SU-DHL-6 (cell line): ENCODE results near the gene SEMA3D.

Experiments
- H2AFZ ChIP-seq: fragments of 200-600 bp; sonication (generic); 2 replicates; pipeline ENCODE4 v1.6.1; 2014; ENCODE audit warnings: low read depth, mild to moderate bottlenecking, moderate library complexity, mixed read lengths, antibody characterized with exemption, low read length; ENCODE audit not compliant: severe bottlenecking
- H3F3A ChIP-seq: fragments of 200-600 bp; shearing (Covaris generic); 2 replicates; pipeline ENCODE4 v1.6.0; 2016; ENCODE audit warnings: antibody characterized with exemption, mild to moderate bottlenecking; ENCODE audit not compliant: insufficient read depth
- H3K27ac ChIP-seq: fragments of 200-600 bp; sonication (generic); 2 replicates; pipeline ENCODE4 v1.5.1; 2016; ENCODE audit warnings: low read depth, mild to moderate bottlenecking, low read length, moderate library complexity, mixed read lengths
- H3K27me3 ChIP-seq: fragments of 200-600 bp; sonication (generic), shearing (Covaris generic); 2 replicates; pipeline ENCODE4 v1.6.0; 2014; ENCODE audit warnings: mild to moderate bottlenecking, low read length
- H3K36me3 ChIP-seq: fragments of 200-600 bp; sonication (generic); 2 replicates; pipeline ENCODE4 v1.6.1; 2014; ENCODE audit warnings: mild to moderate bottlenecking, low read length, mixed read lengths
- H3K4me2 ChIP-seq: fragments of 300-600, 200-600 bp; shearing (Covaris generic), sonication (generic); 2 replicates; pipeline ENCODE4 v1.6.0; 2014; ENCODE audit warnings: low read length, low read depth, mild to moderate bottlenecking; ENCODE audit not compliant: poor library complexity, severe bottlenecking
- H3K4me3 ChIP-seq: fragments of 200-600 bp; sonication (generic); 2 replicates; pipeline ENCODE4 v1.5.1; 2014; ENCODE audit warnings: antibody characterized with exemption, low read length, mild to moderate bottlenecking, mixed read lengths; ENCODE audit not compliant: insufficient read depth, poor library complexity, severe bottlenecking
- H3K79me2 ChIP-seq: fragments of 200-600 bp; sonication (generic); 2 replicates; pipeline ENCODE4 v1.6.1; 2014; ENCODE audit warnings: mild to moderate bottlenecking, low read length, moderate library complexity; ENCODE audit not compliant: insufficient read depth
- H3K9ac ChIP-seq: fragments of 200-600 bp; sonication (generic); 2 replicates; pipeline ENCODE4 v1.7.0; 2014; ENCODE audit warnings: mild to moderate bottlenecking, low read length
- H3K9me2 ChIP-seq: fragments of 200-600 bp; sonication (generic); replicated peaks from 2 replicates; pipeline ENCODE4 v1.6.1; 2014; ENCODE audit warnings: low read length; ENCODE audit not compliant: insufficient read depth
- H3K9me3 ChIP-seq: fragments of 200-600 bp; sonication (generic); 2 replicates; pipeline ENCODE4 v1.6.1; 2014; ENCODE audit warnings: low read length, mixed read lengths; ENCODE audit not compliant: insufficient read depth
- H4K20me1 ChIP-seq: fragments of 200-600 bp; sonication (generic); 2 replicates; pipeline ENCODE4 v1.6.1; 2014; ENCODE audit warnings: low read depth, mild to moderate bottlenecking, antibody characterized with exemption, low read length, moderate library complexity, mixed read lengths
- CTCF ChIP-seq: fragments of 200-600 bp; sonication (generic); IDR thresholded peaks from one replicate; pipeline ENCODE4 v1.5.1; 2017; ENCODE audit warnings: antibody characterized with exemption, mild to moderate bottlenecking, low read length, moderate library complexity; ENCODE audit not compliant: insufficient read depth, poor library complexity, severe bottlenecking
- EZH2phosphoT487 ChIP-seq: fragments of 200-600 bp; sonication (generic), shearing (Covaris generic); conservative IDR thresholded peaks from 2 replicates; pipeline ENCODE4 v1.6.1; 2018; ENCODE audit warnings: mild to moderate bottlenecking, antibody characterized with exemption, low read length, moderate library complexity, mixed read lengths

The SEMA3D gene

GRCh38 chr7:85167636-85168035, 19.2 kb downstream of the SEMA3D start:
- TF ChIP-seq CTCF = no peak
- TF ChIP-seq EZH2phosphoT487 = no peak
- H2AFZ ChIP-seq = no peak overlapping the region

GRCh38 chr7:85165263-85165662, 21.6 kb downstream of the SEMA3D start:
- no peaks in the 10 kb centered on the region for H3K36me3 ChIP-seq
- no peak overlapping the region for H3K9ac ChIP-seq
- H3K27ac ChIP-seq = no peak overlapping the region

More at GRCh38 chr7:85167636-85168035, 19.2 kb downstream of the SEMA3D start:
- H3K4me2 ChIP-seq = no peak overlapping the region
- no peaks in the 10 kb centered on the region for H3K79me2 ChIP-seq
- H4K20me1 ChIP-seq = no peaks in the 10 kb centered on the region; the same call in 1 of the 2 replicates
- H3F3A ChIP-seq = no peaks in the 10 kb centered on the region
- H3K27ac ChIP-seq = no peak overlapping the region
- H3K9me3 ChIP-seq = no peaks in the 10 kb centered on the region
- H3K9ac ChIP-seq = no peak overlapping the region
- no peaks in the 10 kb centered on the region for H3K9me2 ChIP-seq
- no peaks in the 10 kb centered on the region for H3K36me3 ChIP-seq
- no peaks in the 10 kb centered on the region for H3K27me3 ChIP-seq
- H3K4me3 ChIP-seq = no peak overlapping the region

GRCh38 chr7:85164376-85164775, 22.5 kb downstream of the SEMA3D start:
- Histone ChIP-seq H3K27ac (no peak overlapping the region), H3K9me3 (no peaks in the 10 kb centered on the region), H4K20me1 (no peaks in the 10 kb centered on the region; the same call in 1 of the 2 replicates), H3K9me2 (no peaks in the 10 kb centered on the region), H3K36me3 (no peaks in the 10 kb centered on the region), H2AFZ (no peak overlapping the region), H3F3A (no peaks in the 10 kb centered on the region), H3K4me2 (no peak overlapping the region), H3K27me3 (no peaks in the 10 kb centered on the region), H3K9ac (no peak overlapping the region), H3K4me3 (no peak overlapping the region), H3K79me2 (no peaks in the 10 kb centered on the region)
- TF ChIP-seq CTCF (no peak), EZH2phosphoT487 (no peak)

More at GRCh38 chr7:85165263-85165662, 21.6 kb downstream of the SEMA3D start:
- Histone ChIP-seq H3K4me3 (no peak overlapping the region), H3K4me2 (no peak overlapping the region), H3K79me2 (no peaks in the 10 kb centered on the region), H2AFZ (no peak overlapping the region), H4K20me1 (no peaks in the 10 kb centered on the region; the same call in 1 of the 2 replicates), H3F3A (no peaks in the 10 kb centered on the region), H3K9me3 (no peaks in the 10 kb centered on the region), H3K27me3 (no peaks in the 10 kb centered on the region), H3K9me2 (no peaks in the 10 kb centered on the region)
- no peak for TF ChIP-seq CTCF
- TF ChIP-seq EZH2phosphoT487 = no peak
